IMR-90 (cell line): ENCODE results near the gene PDK4. TPM values are rescaled to one million over a fixed set of nuclear protein-coding genes. Genes with fewer than 3 reads are reported as not detected.

ENCODE experiments used
- ATAC-seq: fragments of 200-7000 bp; cut with Tn5 transposase; 2 replicates; pipeline ENCODE4 v1.9.1; 2020; ENCODE audit warnings: low read depth, mild to moderate bottlenecking, moderate library complexity
- BruUV-seq: library from RNA; stranded (reverse); fragments of 400-500 nt; replicated peaks from 2 replicates; lab custom pipeline; 2021; lab: Mats Ljungman, UMichigan
- CTCF ChIA-PET: fragments of 300-600 bp; formaldehyde crosslinking; extraction: SDS; loops from one replicate; lab custom pipeline; 2021; ENCODE audit warnings: antibody characterized with exemption; lab: Yijun Ruan, JAX
- POLR2A ChIA-PET: fragments of 300-600 bp; sonication (Branson Sonifier 250); formaldehyde crosslinking; loops from one replicate; lab custom pipeline; 2022; ENCODE audit warnings: antibody characterized with exemption; ENCODE audit not compliant: unreplicated experiment; lab: Charles Lee
- DNase-seq: peaks from one replicate; pipeline ENCODE4 v3.0.0; 2013
- H2AFZ ChIP-seq: replicated peaks from 2 replicates; pipeline ENCODE3; 2013; ENCODE audit warnings: low read length, mild to moderate bottlenecking; ENCODE audit not compliant: poor library complexity
- H2AK5ac ChIP-seq: 2 replicates; pipeline ENCODE4 v1.6.1; 2013; ENCODE audit warnings: low read depth, low read length, inconsistent platforms
- H2AK9ac ChIP-seq: replicated peaks from 2 replicates; pipeline ENCODE3; 2013; ENCODE audit warnings: mild to moderate bottlenecking, low read depth, low read length, moderate library complexity; ENCODE audit not compliant: poor library complexity
- H2BK120ac ChIP-seq: 2 replicates; pipeline ENCODE4 v1.6.1; 2013; ENCODE audit warnings: low read depth, low read length, inconsistent platforms
- H2BK15ac ChIP-seq: 3 replicates; pipeline ENCODE4 v1.6.1; 2013; ENCODE audit warnings: low read depth, low read length, inconsistent platforms
- H2BK20ac ChIP-seq: 2 replicates; pipeline ENCODE4 v1.6.1; 2013; ENCODE audit warnings: low read depth, mild to moderate bottlenecking, inconsistent platforms, low read length, moderate library complexity
- H2BK5ac ChIP-seq: 2 replicates; pipeline ENCODE4 v1.6.1; 2013; ENCODE audit warnings: mild to moderate bottlenecking, low read depth, low read length, inconsistent platforms; ENCODE audit not compliant: poor library complexity, severe bottlenecking
- H3K14ac ChIP-seq: replicated peaks from 2 replicates; pipeline ENCODE4 v1.6.1; 2013; ENCODE audit warnings: low read depth, low read length, inconsistent platforms
- H3K18ac ChIP-seq: 2 replicates; pipeline ENCODE4 v1.6.1; 2013; ENCODE audit warnings: low read depth, low read length, control low read depth
- H3K23ac ChIP-seq: 2 replicates; pipeline ENCODE4 v1.6.1; 2013; ENCODE audit warnings: low read depth, low read length, inconsistent platforms
- H3K27ac ChIP-seq: 2 replicates; pipeline ENCODE4 v1.5.1; 2013; ENCODE audit warnings: mild to moderate bottlenecking, control low read depth, low read length; ENCODE audit not compliant: insufficient read depth
- H3K27me3 ChIP-seq: 2 replicates; pipeline ENCODE4 v1.6.1; 2013; ENCODE audit warnings: low read length; ENCODE audit not compliant: control insufficient read depth, insufficient read depth
- H3K36me3 ChIP-seq: 2 replicates; pipeline ENCODE4 v1.6.1; 2013; ENCODE audit warnings: low read length, mixed read lengths; ENCODE audit not compliant: control insufficient read depth, insufficient read depth
- H3K4ac ChIP-seq: 2 replicates; pipeline ENCODE4 v1.6.1; 2013; ENCODE audit warnings: low read depth, low read length, inconsistent platforms
- H3K4me1 ChIP-seq: 2 replicates; pipeline ENCODE4 v1.6.1; 2013; ENCODE audit warnings: low read length, mixed read lengths; ENCODE audit not compliant: control insufficient read depth, insufficient read depth
- H3K4me2 ChIP-seq: 2 replicates; pipeline ENCODE4 v1.6.1; 2013; ENCODE audit warnings: low read depth, mild to moderate bottlenecking, control low read depth, low read length, moderate library complexity
- H3K4me3 ChIP-seq: 2 replicates; pipeline ENCODE4 v1.5.1; 2013; ENCODE audit warnings: low read depth, mild to moderate bottlenecking, control low read depth, low read length, moderate library complexity; ENCODE audit not compliant: insufficient read depth
- H3K56ac ChIP-seq: 2 replicates; pipeline ENCODE4 v1.6.1; 2013; ENCODE audit warnings: low read length, inconsistent platforms; ENCODE audit not compliant: insufficient read depth; ENCODE audit errors: extremely low read depth
- H3K79me1 ChIP-seq, 2 experiments: 2 replicates each; pipeline ENCODE4 v1.6.1; 2013; ENCODE audit warnings: low read length in 2 of 2, inconsistent platforms in 1 of 2, low read depth in 1 of 2
- H3K9ac ChIP-seq: 2 replicates; pipeline ENCODE4 v1.6.1; 2013; ENCODE audit warnings: low read depth, low read length, control low read depth
- H3K9me1 ChIP-seq: 2 replicates; pipeline ENCODE4 v1.6.1; 2013; ENCODE audit warnings: low read length, inconsistent platforms; ENCODE audit not compliant: insufficient read depth
- H3K9me3 ChIP-seq: 2 replicates; pipeline ENCODE4 v1.6.1; 2013; ENCODE audit warnings: low read length; ENCODE audit not compliant: control insufficient read depth, insufficient read depth
- H4K20me1 ChIP-seq: 2 replicates; pipeline ENCODE4 v1.6.1; 2013; ENCODE audit warnings: low read length, inconsistent platforms; ENCODE audit not compliant: insufficient read depth
- H4K5ac ChIP-seq: 2 replicates; pipeline ENCODE4 v1.6.1; 2013; ENCODE audit warnings: mild to moderate bottlenecking, low read depth, low read length, control low read depth
- H4K8ac ChIP-seq, 2 experiments: 2 replicates each; pipeline ENCODE4 v1.6.1; 2013; ENCODE audit warnings: low read depth in 2 of 2, low read length in 2 of 2, control low read depth in 1 of 2, inconsistent platforms in 1 of 2
- H4K91ac ChIP-seq: 2 replicates; pipeline ENCODE4 v1.6.1; 2013; ENCODE audit warnings: low read depth, low read length, inconsistent platforms; ENCODE audit not compliant: insufficient read depth
- BHLHE40 ChIP-seq: fragments of 150-350 bp; IDR thresholded peaks from 2 replicates; pipeline ENCODE4 v1.6.1; 2016; ENCODE audit warnings: mild to moderate bottlenecking, low read depth, low read length
- MXI1 ChIP-seq: IDR thresholded peaks from 2 replicates; pipeline ENCODE4 v1.6.1; 2012; ENCODE audit warnings: low read depth, mild to moderate bottlenecking, low read length, moderate library complexity, borderline replicate concordance
- NFE2L2 ChIP-seq: fragments of 150-350 bp; IDR thresholded peaks from 2 replicates; pipeline ENCODE4 v1.6.1; 2016; ENCODE audit warnings: low read depth, mild to moderate bottlenecking, low read length
- WGBS, 2 experiments: methylation state at CpG; one replicate each; pipeline versions ENCODE4 v1.1.5 to v1.1.7; 2013; ENCODE audit warnings: missing lambda C conversion rate in 2 of 2; ENCODE audit not compliant: insufficient read length in 1 of 2; ENCODE audit errors: extremely low coverage in 2 of 2; 5-methylcytosine and 5-hydroxymethylcytosine counted together
- dilution Hi-C: fragments of 300-500 bp; cut with HindIII; formaldehyde crosslinking; loops from one replicate; pipeline ENCODE4 v1.14.3; 2018; ENCODE audit warnings: low sequenced_read_pairs; ENCODE audit not compliant: unreplicated experiment
- in situ Hi-C: fragments of 300-500 bp; cut with MboI; formaldehyde crosslinking; loops from 3 replicates; pipeline ENCODE4 v1.14.3; 2019; ENCODE audit warnings: low sequenced_read_pairs, inconsistent platforms, mixed read lengths
- intact Hi-C: fragments of 100-400 bp; cut with micrococcal nuclease; formaldehyde crosslinking; loops from 2 replicates; pipeline ENCODE4 v1.10.0; 2022
- polyA plus RNA-seq, 3 experiments: library from polyadenylated mRNA; depleted of rRNA; stranded (reverse); fragments of >200 nt; gene quantifications; 2 replicates each; pipeline ENCODE4 v1.2.3, GENCODE V29; 2012; ENCODE audit warnings: low replicate concordance in 1 of 3
- total RNA-seq: library from RNA; depleted of rRNA; stranded (reverse); fragments of >200 nt; gene quantifications from 2 replicates; pipeline ENCODE4 v1.2.3, GENCODE V29; 2012
- TF ChIP-seq, protein P1 (sequence below): conservative IDR thresholded peaks from 2 replicates; pipeline ENCODE4 v1.5.1; 2012; ENCODE audit warnings: mild to moderate bottlenecking, low read depth, low read length, improper control_type of control experiment

PDK4 gene
- total and polyA plus RNA-seq, 2 of the 4 experiments (the other 2 are of a cell fraction), result under 0.01 to 0.03 TPM

DNA sequence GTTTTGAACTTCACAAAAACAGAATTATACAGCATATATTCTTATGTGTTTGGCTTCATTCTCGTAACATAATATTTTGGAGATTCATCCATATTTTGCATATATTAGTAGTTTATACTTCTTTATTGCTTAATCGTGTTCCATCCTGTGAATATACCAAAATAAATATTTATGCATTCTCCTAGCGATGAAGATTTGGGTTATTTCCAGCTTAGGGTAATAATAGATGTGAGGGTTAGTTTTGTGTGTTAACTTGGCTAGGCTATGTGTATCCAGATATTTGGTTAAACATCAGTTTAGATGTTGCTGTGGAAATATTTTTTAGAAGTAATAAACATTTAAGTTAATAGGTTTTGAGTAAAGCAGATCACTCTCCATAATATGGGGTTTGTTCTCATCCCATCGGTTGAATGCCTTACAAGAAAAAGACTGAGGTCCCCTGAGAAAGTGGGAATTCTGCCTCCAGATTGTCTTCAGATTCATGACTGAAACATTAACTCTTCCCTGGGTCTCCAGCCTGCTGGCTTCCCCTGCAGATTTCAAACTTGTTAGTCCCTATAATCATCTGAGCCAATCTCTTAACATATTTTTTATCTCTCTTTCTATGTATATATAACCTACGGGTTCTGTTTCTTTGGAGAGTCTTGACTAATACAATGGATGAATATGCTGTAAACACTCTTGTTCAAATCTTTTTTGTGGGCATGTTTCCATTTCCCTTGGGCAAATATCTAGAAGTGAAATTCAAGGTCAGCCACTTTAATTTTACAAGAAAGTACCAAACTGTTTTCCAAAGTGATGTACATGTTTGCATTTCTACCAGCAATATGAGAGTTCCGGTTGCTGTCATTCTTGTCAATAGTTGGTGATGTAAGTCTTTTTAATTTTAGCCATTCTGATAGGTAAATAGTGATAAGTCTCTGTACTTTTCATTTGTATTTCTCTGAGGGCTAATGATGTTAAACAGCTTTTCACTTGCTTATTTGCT lies 48.7 kb downstream of the PDK4 start:
- in situ Hi-C loops, result no loop called here
- Histone ChIP-seq H4K20me1 (no peaks in the 10 kb centered on the region), H3K56ac (no peak overlapping the region), H2BK20ac (no peak overlapping the region), H4K91ac (no peak overlapping the region), H3K36me3 (no peaks in the 10 kb centered on the region), H2BK15ac (no peak overlapping the region), H3K4me3 (no peak overlapping the region), H3K79me1 (no peaks in the 10 kb centered on the region), H3K4me2 (no peak overlapping the region), H2AFZ (no peak overlapping the region), H2AK9ac (no peak overlapping the region), H3K27me3 (peaks cover 2% of the 10 kb centered on the region), H3K23ac (no peak overlapping the region), H2BK120ac (no peak overlapping the region), H4K5ac (no peak overlapping the region), H2BK5ac (no peak overlapping the region), H3K14ac (no peak overlapping the region), H4K8ac (no peak overlapping the region), H3K4ac (no peak overlapping the region), H2AK5ac (no peak overlapping the region), H3K9ac (no peak overlapping the region), H3K27ac (no peak overlapping the region), H3K9me1 (no peaks in the 10 kb centered on the region), H3K18ac (no peak overlapping the region), H3K9me3 (no peaks in the 10 kb centered on the region), H3K4me1 (no peaks in the 10 kb centered on the region)
- ATAC-seq (no peak), DNase-seq (no peak)
- TF ChIP-seq BHLHE40 (no peak), NFE2L2 (no peak), MXI1 (no peak)
- TF ChIP-seq, protein P1, sequence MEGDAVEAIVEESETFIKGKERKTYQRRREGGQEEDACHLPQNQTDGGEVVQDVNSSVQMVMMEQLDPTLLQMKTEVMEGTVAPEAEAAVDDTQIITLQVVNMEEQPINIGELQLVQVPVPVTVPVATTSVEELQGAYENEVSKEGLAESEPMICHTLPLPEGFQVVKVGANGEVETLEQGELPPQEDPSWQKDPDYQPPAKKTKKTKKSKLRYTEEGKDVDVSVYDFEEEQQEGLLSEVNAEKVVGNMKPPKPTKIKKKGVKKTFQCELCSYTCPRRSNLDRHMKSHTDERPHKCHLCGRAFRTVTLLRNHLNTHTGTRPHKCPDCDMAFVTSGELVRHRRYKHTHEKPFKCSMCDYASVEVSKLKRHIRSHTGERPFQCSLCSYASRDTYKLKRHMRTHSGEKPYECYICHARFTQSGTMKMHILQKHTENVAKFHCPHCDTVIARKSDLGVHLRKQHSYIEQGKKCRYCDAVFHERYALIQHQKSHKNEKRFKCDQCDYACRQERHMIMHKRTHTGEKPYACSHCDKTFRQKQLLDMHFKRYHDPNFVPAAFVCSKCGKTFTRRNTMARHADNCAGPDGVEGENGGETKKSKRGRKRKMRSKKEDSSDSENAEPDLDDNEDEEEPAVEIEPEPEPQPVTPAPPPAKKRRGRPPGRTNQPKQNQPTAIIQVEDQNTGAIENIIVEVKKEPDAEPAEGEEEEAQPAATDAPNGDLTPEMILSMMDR, result no peak
- WGBS, 2 experiments, result no CpG with 5 or more reads among the region's 6 CpGs
- BruUV-seq, result no TSS peak
- CTCF ChIA-PET, result interaction anchor here (3.5 kb wide), 1 partner anchor 140 kb away, joined by 25 read pairs; no protein-coding TSS in a partner anchor
- POLR2A ChIA-PET, result no interaction called here
- dilution Hi-C loops, result no loop called here
- intact Hi-C loops, result no loop called here
